Measurements from ENCODE around the gene TRAPPC4.

The TRAPPC4 gene

GRCh38 chr11:119065369-119065768 lies 46.8 kb downstream of the TRAPPC4 start:
- H3K4me1 ChIP-seq (ENCODE audit: control insufficient read depth, insufficient read depth, low read length): no peaks in the 10 kb centered on the region
- H3K36me3 ChIP-seq (ENCODE audit: control insufficient read depth, insufficient read depth, low read length): peaks cover 2% of the 10 kb centered on the region
- H3K27ac ChIP-seq (ENCODE audit: low read depth, low read length): no peak overlapping the region
- H3K27me3 ChIP-seq (ENCODE audit: control insufficient read depth, insufficient read depth, low read length): no peaks in the 10 kb centered on the region
- H3K9ac ChIP-seq (ENCODE audit: low read length): no peak overlapping the region
- no peak overlapping the region for H3K4me3 ChIP-seq (ENCODE audit: low read length)

DNA sequence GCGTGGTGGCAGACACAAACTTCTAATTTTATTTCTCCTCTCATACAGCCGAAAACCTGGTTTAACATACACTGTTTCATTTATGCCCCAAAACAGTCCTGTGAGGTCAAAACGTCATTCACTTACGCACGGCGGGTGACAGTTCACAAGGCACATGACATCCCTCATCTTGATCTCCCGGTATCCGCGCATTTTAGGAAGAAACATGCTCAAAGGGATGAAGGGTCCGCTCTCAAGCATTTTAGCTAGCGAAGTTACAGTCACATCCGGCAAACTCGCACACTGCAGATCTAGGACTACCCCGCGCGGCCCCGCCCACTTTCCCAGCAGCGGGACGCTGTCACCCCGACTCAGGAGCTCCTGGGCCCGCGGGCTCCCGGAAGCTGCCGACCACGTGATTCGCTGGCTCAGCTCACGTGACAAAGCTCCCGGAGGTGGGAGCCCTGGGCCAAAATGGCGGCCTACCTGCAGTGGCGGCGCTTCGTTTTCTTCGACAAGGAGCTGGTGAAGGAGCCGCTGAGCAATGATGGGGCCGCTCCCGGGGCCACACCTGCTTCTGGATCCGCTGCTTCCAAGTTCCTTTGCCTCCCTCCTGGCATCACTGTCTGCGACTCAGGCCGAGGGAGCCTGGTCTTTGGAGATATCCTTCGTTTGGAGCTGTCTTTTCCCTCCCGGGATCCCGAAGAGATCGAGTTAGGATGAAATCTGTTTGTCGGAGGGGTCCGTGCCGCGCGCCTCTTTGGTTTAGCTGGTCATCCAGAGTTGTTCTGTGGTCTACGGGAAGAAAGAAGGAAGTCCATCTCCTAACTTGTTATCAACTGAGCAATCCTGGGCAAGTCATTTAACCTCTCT lies 49.0 kb downstream of the TRAPPC4 start, which contains the start of gene VPS11:
VPS11 (plus strand) TSS at position 448 of the 852 bp plus-strand sequence; CDS start at position 454, 6 bp downstream.
- Histone ChIP-seq H3K4me1 (ENCODE audit: control insufficient read depth, insufficient read depth, low read length) (no peaks in the 10 kb centered on the region), H3K9ac (ENCODE audit: low read length) (peak within 1 kb of the TSS; percentile 97), H3K27ac (ENCODE audit: low read depth, low read length) (peak within 1 kb of the TSS; percentile 87), H3K4me3 (ENCODE audit: low read length) (peak within 1 kb of the TSS; percentile 98), H3K36me3 (ENCODE audit: control insufficient read depth, insufficient read depth, low read length) (peaks cover 12% of the 10 kb centered on the region), H3K27me3 (ENCODE audit: control insufficient read depth, insufficient read depth, low read length) (no peaks in the 10 kb centered on the region)
